HEK293T (cell line): ENCODE data around the gene TAPBPL.

Experiments
- ELF4 ChIP-seq: fragments of 450-650 bp; IDR thresholded peaks from 2 replicates; pipeline ENCODE4 v1.6.1; 2017; ENCODE audit warnings: antibody characterized with exemption
- FOXK2 ChIP-seq: fragments of 450-650 bp; IDR thresholded peaks from 2 replicates; pipeline ENCODE4 v1.6.1; 2016; ENCODE audit warnings: mild to moderate bottlenecking
- LEF1 ChIP-seq: fragments of 450-650 bp; IDR thresholded peaks from 2 replicates; pipeline ENCODE4 v1.6.1; 2017; ENCODE audit warnings: mild to moderate bottlenecking, borderline replicate concordance
- PKNOX1 ChIP-seq: fragments of 450-650 bp; IDR thresholded peaks from 2 replicates; pipeline ENCODE4 v1.6.1; 2016

GRCh38 chr12:6493497-6494257 is 41.8 kb downstream of the TAPBPL start, which contains the start of gene NCAPD2:
- TF ChIP-seq FOXK2 (no peak), ELF4 (no peak), LEF1 (no peak), PKNOX1 (no peak; the same call in 1 of the 2 replicates)
